Body of pancreas (tissue), 4 donors: ENCODE data around the gene CEBPA.

Source experiments
- CTCF ChIP-seq, 7 experiments: fragments of 450-650 bp in 4 of 7; fragments of 200-600 bp in 3 of 7; sonication (generic) in 3 of 7; IDR thresholded peaks; one replicate each; pipeline ENCODE4 v1.5.1; 2016 to 2019; ENCODE audit warnings: antibody characterized with exemption in 7 of 7
- POLR2A ChIP-seq, 3 donors: fragments of 450-650 bp; IDR thresholded peaks; one replicate each; pipeline ENCODE4 v1.6.1; 2016; ENCODE audit warnings: antibody characterized with exemption in 3 of 3, mild to moderate bottlenecking in 2 of 3

GRCh38 chr19:33329736-33330135, 27.4 kb upstream of the CEBPA start:
- TF ChIP-seq CTCF (IDR thresholded peaks at IDR 0.05) (no peak), POLR2A (IDR thresholded peaks at IDR 0.05) (no peak)
